PFSK-1 (cell line): ENCODE results near the gene KRTAP22-2.

Experiments
- FOXP2 ChIP-seq: optimal IDR thresholded peaks from 2 replicates; pipeline ENCODE3; 2011; ENCODE audit warnings: borderline replicate concordance, control low read depth, inconsistent platforms; ENCODE audit not compliant: insufficient read depth; ENCODE audit errors: extremely low read length, extremely low read depth
- POLR2AphosphoS5 ChIP-seq: IDR thresholded peaks from 2 replicates; pipeline ENCODE4 v1.6.1; 2012; ENCODE audit warnings: low read depth, mild to moderate bottlenecking, control low read depth, low read length, moderate library complexity
- SIN3A ChIP-seq: IDR thresholded peaks from 2 replicates; pipeline ENCODE4 v1.6.1; 2012; ENCODE audit warnings: mild to moderate bottlenecking, low read length, moderate library complexity, borderline replicate concordance; ENCODE audit not compliant: insufficient read depth
- TAF1 ChIP-seq: IDR thresholded peaks from 2 replicates; pipeline ENCODE4 v1.6.1; 2012; ENCODE audit warnings: low read length, control low read depth, borderline replicate concordance; ENCODE audit not compliant: insufficient read depth
- TF ChIP-seq, protein P1 (sequence below), 2 experiments: IDR thresholded peaks; 2 replicates each; pipeline versions ENCODE4 v1.6.1 to v1.8.0; 2011 to 2012; ENCODE audit warnings: low read depth in 2 of 2, low read length in 2 of 2, control low read depth in 1 of 2, inconsistent platforms in 1 of 2, mild to moderate bottlenecking in 1 of 2, moderate library complexity in 1 of 2; ENCODE audit not compliant: insufficient read depth in 1 of 2

Gene KRTAP22-2

GRCh38 chr21:30615199-30615598, 25.0 kb upstream of the KRTAP22-2 start:
- TF ChIP-seq, protein P1, sequence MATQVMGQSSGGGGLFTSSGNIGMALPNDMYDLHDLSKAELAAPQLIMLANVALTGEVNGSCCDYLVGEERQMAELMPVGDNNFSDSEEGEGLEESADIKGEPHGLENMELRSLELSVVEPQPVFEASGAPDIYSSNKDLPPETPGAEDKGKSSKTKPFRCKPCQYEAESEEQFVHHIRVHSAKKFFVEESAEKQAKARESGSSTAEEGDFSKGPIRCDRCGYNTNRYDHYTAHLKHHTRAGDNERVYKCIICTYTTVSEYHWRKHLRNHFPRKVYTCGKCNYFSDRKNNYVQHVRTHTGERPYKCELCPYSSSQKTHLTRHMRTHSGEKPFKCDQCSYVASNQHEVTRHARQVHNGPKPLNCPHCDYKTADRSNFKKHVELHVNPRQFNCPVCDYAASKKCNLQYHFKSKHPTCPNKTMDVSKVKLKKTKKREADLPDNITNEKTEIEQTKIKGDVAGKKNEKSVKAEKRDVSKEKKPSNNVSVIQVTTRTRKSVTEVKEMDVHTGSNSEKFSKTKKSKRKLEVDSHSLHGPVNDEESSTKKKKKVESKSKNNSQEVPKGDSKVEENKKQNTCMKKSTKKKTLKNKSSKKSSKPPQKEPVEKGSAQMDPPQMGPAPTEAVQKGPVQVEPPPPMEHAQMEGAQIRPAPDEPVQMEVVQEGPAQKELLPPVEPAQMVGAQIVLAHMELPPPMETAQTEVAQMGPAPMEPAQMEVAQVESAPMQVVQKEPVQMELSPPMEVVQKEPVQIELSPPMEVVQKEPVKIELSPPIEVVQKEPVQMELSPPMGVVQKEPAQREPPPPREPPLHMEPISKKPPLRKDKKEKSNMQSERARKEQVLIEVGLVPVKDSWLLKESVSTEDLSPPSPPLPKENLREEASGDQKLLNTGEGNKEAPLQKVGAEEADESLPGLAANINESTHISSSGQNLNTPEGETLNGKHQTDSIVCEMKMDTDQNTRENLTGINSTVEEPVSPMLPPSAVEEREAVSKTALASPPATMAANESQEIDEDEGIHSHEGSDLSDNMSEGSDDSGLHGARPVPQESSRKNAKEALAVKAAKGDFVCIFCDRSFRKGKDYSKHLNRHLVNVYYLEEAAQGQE (IDR thresholded peaks at IDR 0.05; ENCODE audit: insufficient read depth in 1 of 2, low read depth in 2 of 2, low read length in 2 of 2), result no peak
- TF ChIP-seq SIN3A (no peak), TAF1 (no peak), POLR2AphosphoS5 (no peak), FOXP2 (no peak)

DNA sequence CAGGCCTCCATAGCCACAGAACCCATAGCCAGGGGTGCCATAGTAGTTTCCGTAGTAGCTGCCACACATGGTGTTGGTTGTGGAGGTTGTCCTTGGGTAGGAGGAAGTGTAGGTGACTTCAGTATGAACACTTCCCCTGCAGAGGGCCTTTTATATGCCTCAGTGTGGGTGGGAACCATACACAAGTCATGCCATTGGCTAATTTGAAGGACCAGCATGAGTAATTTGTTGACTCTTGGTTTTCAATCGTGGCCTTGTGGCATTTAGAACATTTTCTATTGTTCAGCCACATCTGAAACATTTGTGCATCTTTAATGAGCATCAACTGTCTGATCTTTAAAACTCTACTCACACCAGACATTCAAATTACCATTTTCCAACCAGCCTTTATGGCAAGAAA, 23.6 kb upstream of the KRTAP22-2 start, which contains the start of gene KRTAP6-1:
TSS of gene KRTAP6-1 (minus strand) at position 95 of the 400 bp plus-strand sequence. CDS start at position 69, 26 bp downstream.
- TF ChIP-seq, protein P1 (IDR thresholded peaks at IDR 0.05; ENCODE audit: insufficient read depth in 1 of 2, low read depth in 2 of 2, low read length in 2 of 2), result no peak
- TF ChIP-seq TAF1, result no peak
- TF ChIP-seq POLR2AphosphoS5, result no peak
- TF ChIP-seq FOXP2, result no peak
- TF ChIP-seq SIN3A, result no peak

DNA sequence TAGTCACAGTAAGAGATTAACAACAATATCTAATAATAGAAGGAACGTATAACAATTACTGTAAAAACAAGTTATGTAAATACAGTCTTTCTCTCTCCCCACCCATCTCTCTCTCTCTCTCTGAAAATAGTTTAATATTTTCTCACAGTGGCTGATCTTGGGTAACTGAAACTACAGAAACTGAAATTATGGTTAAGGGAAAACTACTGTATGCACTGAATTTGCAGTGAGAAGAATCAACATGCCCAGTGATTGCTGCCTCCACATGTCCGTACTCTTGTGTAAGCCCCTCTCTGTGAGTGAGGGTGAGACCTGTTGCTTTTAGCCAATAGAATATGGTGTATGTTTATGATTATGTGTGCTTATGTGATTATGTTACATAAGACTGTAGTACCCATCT, 21.9 kb upstream of the KRTAP22-2 start:
- TF ChIP-seq FOXP2 (no peak), SIN3A (no peak), TAF1 (no peak)

DNA sequence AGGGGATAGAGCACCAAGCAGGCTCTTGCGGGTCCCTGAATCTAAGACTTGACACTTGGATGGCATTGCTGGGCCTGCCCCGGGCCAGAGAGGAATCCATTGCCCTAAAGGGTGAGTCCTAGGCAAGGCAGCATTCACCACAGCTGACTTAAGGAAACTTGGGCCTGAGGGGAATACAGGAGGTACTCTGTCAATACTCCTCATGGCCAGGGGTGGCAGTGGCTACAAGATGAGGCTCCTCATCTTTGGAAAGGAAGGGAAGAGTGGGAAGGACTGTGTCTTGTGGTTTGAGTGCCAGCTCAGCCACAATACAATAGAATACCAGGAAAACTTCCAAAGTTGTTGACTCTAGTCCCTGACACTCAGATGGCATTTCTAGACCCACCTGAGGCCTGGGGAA, 15.8 kb upstream of the KRTAP22-2 start:
- TF ChIP-seq, protein P1 (IDR thresholded peaks at IDR 0.05; ENCODE audit: insufficient read depth in 1 of 2, low read depth in 2 of 2, low read length in 2 of 2), result no peak
- no peak for TF ChIP-seq SIN3A
- no peak for TF ChIP-seq POLR2AphosphoS5
- no peak for TF ChIP-seq FOXP2
- no peak for TF ChIP-seq TAF1

GRCh38 chr21:30600787-30601186, 10.6 kb upstream of the KRTAP22-2 start, which contains the start of gene KRTAP22-1:
KRTAP22-1 (plus strand) TSS chr21:30601087.
- TF ChIP-seq FOXP2 (no peak), SIN3A (no peak), TAF1 (no peak), POLR2AphosphoS5 (no peak)
- TF ChIP-seq, protein P1 (IDR thresholded peaks at IDR 0.05; ENCODE audit: insufficient read depth in 1 of 2, low read depth in 2 of 2, low read length in 2 of 2), result no peak
